Neuronal stem cell (in vitro differentiated cells): ENCODE data around the gene MAP3K4.

Source experiments
- DNase-seq: peaks from one replicate; pipeline ENCODE4 v3.0.0-alpha.2; 2013; ENCODE audit warnings: low spot score
- H2AFZ ChIP-seq: one replicate; pipeline ENCODE4 v1.6.1; 2013; ENCODE audit warnings: mild to moderate bottlenecking, low read length, inconsistent platforms
- H2AK5ac ChIP-seq: 2 replicates; pipeline ENCODE4 v1.6.1; 2013; ENCODE audit warnings: low read depth, mild to moderate bottlenecking, inconsistent platforms, low read length, moderate library complexity, mixed read lengths
- H2BK120ac ChIP-seq: 2 replicates; pipeline ENCODE4 v1.6.1; 2013; ENCODE audit warnings: low read depth, mild to moderate bottlenecking, inconsistent platforms, low read length, moderate library complexity, mixed read lengths
- H2BK12ac ChIP-seq: one replicate; pipeline ENCODE4 v1.6.1; 2013; ENCODE audit warnings: low read length, inconsistent platforms
- H2BK15ac ChIP-seq: 2 replicates; pipeline ENCODE4 v1.6.1; 2013; ENCODE audit warnings: mild to moderate bottlenecking, low read length, inconsistent platforms, mixed read lengths
- H2BK5ac ChIP-seq: one replicate; pipeline ENCODE4 v1.6.1; 2013; ENCODE audit warnings: inconsistent platforms, mild to moderate bottlenecking, low read length, moderate library complexity
- H3K14ac ChIP-seq: one replicate; pipeline ENCODE4 v1.6.1; 2013; ENCODE audit warnings: low read length, inconsistent platforms
- H3K18ac ChIP-seq: 2 replicates; pipeline ENCODE4 v1.6.1; 2013; ENCODE audit warnings: low read length, inconsistent platforms
- H3K23ac ChIP-seq: 2 replicates; pipeline ENCODE4 v1.6.1; 2013; ENCODE audit warnings: low read depth, mild to moderate bottlenecking, mixed read lengths, low read length, inconsistent platforms; ENCODE audit not compliant: poor library complexity
- H3K27ac ChIP-seq: replicated peaks from 3 replicates; pipeline ENCODE4 v1.5.1; 2013; ENCODE audit warnings: low read length, inconsistent platforms
- H3K27me3 ChIP-seq, 3 experiments: 2 replicates each; pipeline ENCODE4 v1.6.1; 2013; ENCODE audit warnings: low read length in 3 of 3, mild to moderate bottlenecking in 2 of 3, inconsistent platforms in 1 of 3, low read depth in 1 of 3, mixed read lengths in 1 of 3, moderate library complexity in 1 of 3; ENCODE audit not compliant: control insufficient read depth in 3 of 3, insufficient read depth in 3 of 3
- H3K36me3 ChIP-seq, 2 donors: replicated peaks in 1 of 2; 2 replicates each; pipeline ENCODE4 v1.6.1; 2013; ENCODE audit warnings: low read length in 2 of 2; ENCODE audit not compliant: control insufficient read depth in 2 of 2, insufficient read depth in 2 of 2
- H3K4ac ChIP-seq: 2 replicates; pipeline ENCODE4 v1.6.1; 2013; ENCODE audit warnings: inconsistent platforms, mild to moderate bottlenecking, low read length, moderate library complexity
- H3K4me1 ChIP-seq, 2 donors: 1 replicate in 1 of 2; 2 replicates in 1 of 2; pipeline ENCODE4 v1.6.1; 2013; ENCODE audit warnings: low read length in 2 of 2, low read depth in 1 of 2; ENCODE audit not compliant: control insufficient read depth in 2 of 2, insufficient read depth in 1 of 2
- H3K4me2 ChIP-seq: one replicate; pipeline ENCODE4 v1.6.1; 2013; ENCODE audit warnings: mild to moderate bottlenecking, low read length, inconsistent platforms; ENCODE audit not compliant: insufficient read depth, poor library complexity, severe bottlenecking
- H3K4me3 ChIP-seq, 2 donors: 2 replicates each; pipeline ENCODE4 v1.5.1; 2013; ENCODE audit warnings: low read length in 2 of 2, mild to moderate bottlenecking in 2 of 2, inconsistent platforms in 1 of 2, moderate library complexity in 1 of 2
- H3K79me1 ChIP-seq: one replicate; pipeline ENCODE4 v1.6.1; 2013; ENCODE audit warnings: low read depth, mild to moderate bottlenecking, inconsistent platforms, low read length, moderate library complexity
- H3K9ac ChIP-seq: one replicate; pipeline ENCODE4 v1.6.1; 2013; ENCODE audit warnings: mild to moderate bottlenecking, low read depth, low read length, inconsistent platforms; ENCODE audit not compliant: poor library complexity
- H3K9me3 ChIP-seq, 2 donors: replicated peaks in 1 of 2; 2 replicates each; pipeline versions ENCODE3 to v1.6.1; 2013; ENCODE audit warnings: low read length in 2 of 2, mild to moderate bottlenecking in 2 of 2, inconsistent platforms in 1 of 2, low read depth in 1 of 2, mixed read lengths in 1 of 2, moderate library complexity in 1 of 2; ENCODE audit not compliant: control insufficient read depth in 2 of 2, insufficient read depth in 1 of 2
- H4K8ac ChIP-seq: one replicate; pipeline ENCODE4 v1.6.1; 2013; ENCODE audit warnings: low read depth, mild to moderate bottlenecking, inconsistent platforms, low read length, moderate library complexity
- H4K91ac ChIP-seq: one replicate; pipeline ENCODE4 v1.6.1; 2013; ENCODE audit warnings: low read length, low read depth, mild to moderate bottlenecking, inconsistent platforms; ENCODE audit not compliant: poor library complexity
- whole genome bisulfite sequencing, 2 donors: extraction: QIAGEN DNeasy Blood & Tissue Kit; methylation state at CpG; one replicate each; pipeline ENCODE4 v1.1.7; 2013; ENCODE audit warnings: missing lambda C conversion rate in 2 of 2, mixed read lengths in 1 of 2; ENCODE audit not compliant: insufficient read length in 2 of 2, insufficient replicate concordance in 1 of 2; ENCODE audit errors: extremely low coverage in 2 of 2; 5-methylcytosine and 5-hydroxymethylcytosine counted together

The MAP3K4 gene

DNA sequence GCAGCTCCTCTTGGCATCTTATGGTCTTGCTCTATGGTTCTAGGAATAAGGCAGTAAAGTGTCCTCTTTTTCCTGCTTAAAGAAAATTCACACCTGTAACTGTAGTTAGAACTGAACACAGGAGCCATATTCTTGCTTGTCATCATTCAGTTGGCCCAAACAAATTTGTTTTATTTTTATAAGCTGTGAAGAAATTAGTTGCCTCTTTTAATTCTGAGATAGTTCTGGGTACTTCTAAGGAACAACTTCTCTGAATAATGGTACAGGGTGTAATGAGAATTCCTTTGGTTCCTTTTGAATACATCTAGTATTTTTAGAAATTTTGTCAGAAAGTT is 1.4 kb downstream of the MAP3K4 start:
- no peak overlapping the region for H2BK5ac ChIP-seq
- H2BK12ac ChIP-seq: no peak overlapping the region
- no peaks in the 10 kb centered on the region for H3K27me3 ChIP-seq
- H2AFZ ChIP-seq: no peak overlapping the region
- no peak overlapping the region for H3K23ac ChIP-seq
- H3K18ac ChIP-seq: no peak overlapping the region
- H2BK120ac ChIP-seq: no peak overlapping the region
- no peak overlapping the region for H3K4me2 ChIP-seq
- peaks cover 9% of the 10 kb centered on the region for H3K79me1 ChIP-seq
- H4K8ac ChIP-seq: no peak overlapping the region
- no peak overlapping the region for H3K9ac ChIP-seq
- H3K36me3 ChIP-seq: peaks cover 0 to 5% of the 10 kb centered on the region in 2 donors
- DNase-seq: no peak
- H3K9me3 ChIP-seq: peaks cover under 1 to 4% of the 10 kb centered on the region in 2 donors
- no peak overlapping the region for H3K14ac ChIP-seq
- H3K4ac ChIP-seq: no peak overlapping the region
- H3K27ac ChIP-seq: no peak overlapping the region
- peak overlapping the region in 1 of 2 donors; percentile 55 for H3K4me3 ChIP-seq
- H3K4me1 ChIP-seq: peaks cover 2 to 10% of the 10 kb centered on the region in 2 donors
- H4K91ac ChIP-seq: no peak overlapping the region
- H2BK15ac ChIP-seq: no peak overlapping the region
- no peak overlapping the region for H2AK5ac ChIP-seq

DNA sequence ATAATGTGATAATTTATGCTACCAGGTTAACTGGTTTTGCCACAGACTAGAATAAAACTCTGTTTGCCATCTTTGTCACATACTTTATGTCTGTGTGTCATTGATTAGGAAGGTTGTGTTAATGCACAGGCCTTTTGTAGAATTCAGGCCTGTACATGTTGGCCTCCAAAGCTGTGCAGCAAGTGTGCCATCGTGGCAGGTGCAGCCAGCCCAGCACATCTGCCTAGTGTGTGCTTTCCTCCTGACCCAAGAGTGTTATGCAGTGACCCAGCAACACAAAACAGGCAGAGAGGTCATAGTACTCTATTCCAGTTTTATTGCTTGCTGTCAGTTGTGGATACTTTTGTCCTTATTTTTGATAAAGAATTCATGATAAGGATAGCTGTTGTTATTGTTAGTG is 3.7 kb downstream of the MAP3K4 start:
- no peak overlapping the region for H2BK5ac ChIP-seq
- H3K4me3 ChIP-seq: no peak overlapping the region
- peaks cover 2 to 4% of the 10 kb centered on the region in 2 donors for H3K4me1 ChIP-seq
- H3K9me3 ChIP-seq: peaks cover 2 to 3% of the 10 kb centered on the region in 2 donors
- H3K27ac ChIP-seq: no peak overlapping the region
- no peak overlapping the region for H4K91ac ChIP-seq
- no peak overlapping the region for H3K14ac ChIP-seq
- H2BK120ac ChIP-seq: no peak overlapping the region
- no peak overlapping the region for H3K23ac ChIP-seq
- no peak overlapping the region for H4K8ac ChIP-seq
- H2BK15ac ChIP-seq: no peak overlapping the region
- H3K4me2 ChIP-seq: no peak overlapping the region
- peaks cover 0 to 7% of the 10 kb centered on the region in 2 donors for H3K36me3 ChIP-seq
- H3K18ac ChIP-seq: no peak overlapping the region
- no peak overlapping the region for H3K4ac ChIP-seq
- no CpG with 5 or more reads among the region's 1 CpG for WGBS, 2 donors
- H2AFZ ChIP-seq: no peak overlapping the region
- no peak overlapping the region for H2BK12ac ChIP-seq
- DNase-seq: no peak
- peaks cover 12% of the 10 kb centered on the region for H3K79me1 ChIP-seq
- no peaks in the 10 kb centered on the region for H3K27me3 ChIP-seq
- H2AK5ac ChIP-seq: no peak overlapping the region
- no peak overlapping the region for H3K9ac ChIP-seq

DNA sequence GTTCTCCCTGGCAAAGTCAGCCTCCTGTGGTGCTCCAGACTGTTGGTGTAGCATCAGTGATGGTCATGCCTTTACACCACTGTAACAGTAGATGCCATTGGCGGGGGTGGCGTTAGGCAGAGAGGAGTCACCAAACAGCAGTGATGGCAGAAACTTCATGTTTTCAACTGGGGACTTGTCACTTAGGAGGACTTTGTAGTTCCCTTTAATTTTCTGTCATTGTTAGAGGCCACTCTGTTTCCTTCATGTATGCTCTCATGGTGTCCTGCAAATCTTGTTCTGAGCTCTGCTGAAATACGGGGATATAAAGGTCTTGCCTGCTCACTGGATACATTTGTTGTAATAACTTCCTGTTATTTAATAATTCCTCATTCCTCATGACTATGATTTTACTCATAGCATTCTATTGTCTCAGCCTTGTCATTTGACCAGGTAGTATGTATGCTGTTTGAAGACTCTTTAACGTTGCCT is 4.6 kb downstream of the MAP3K4 start:
- peaks cover 2 to 3% of the 10 kb centered on the region in 2 donors for H3K9me3 ChIP-seq
- H2AFZ ChIP-seq: no peak overlapping the region

DNA sequence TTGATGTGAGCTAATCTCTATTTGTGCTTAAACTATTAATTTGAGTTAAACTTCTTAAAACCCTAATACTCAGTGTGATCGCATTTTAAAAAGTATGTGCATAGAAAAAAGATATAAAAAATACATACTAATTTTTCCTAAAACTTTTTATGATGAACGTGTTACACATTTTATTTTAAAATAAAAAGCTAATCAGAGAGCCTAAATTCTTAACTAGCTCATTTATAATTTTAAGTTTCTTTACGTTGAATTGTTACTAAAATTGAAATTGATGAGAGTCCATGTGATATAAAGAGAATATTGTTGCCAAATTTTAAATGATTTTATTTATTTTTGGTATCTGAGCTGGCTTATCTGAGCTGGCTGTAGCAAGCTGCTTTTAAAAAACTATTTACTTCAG is 6.6 kb downstream of the MAP3K4 start:
- DNase-seq: no peak
- Histone ChIP-seq H3K4ac (no peak overlapping the region), H2AK5ac (no peak overlapping the region), H3K4me1 (peaks cover 2 to 4% of the 10 kb centered on the region in 2 donors), H3K79me1 (peaks cover 9% of the 10 kb centered on the region), H3K36me3 (peaks cover 0 to 12% of the 10 kb centered on the region in 2 donors), H2BK15ac (no peak overlapping the region), H3K9ac (no peak overlapping the region), H2BK120ac (no peak overlapping the region), H4K8ac (no peak overlapping the region), H3K9me3 (peaks cover 2 to 3% of the 10 kb centered on the region in 2 donors), H4K91ac (no peak overlapping the region), H3K14ac (no peak overlapping the region), H3K4me2 (no peak overlapping the region), H3K23ac (no peak overlapping the region), H3K27me3 (no peaks in the 10 kb centered on the region), H3K18ac (no peak overlapping the region), H2BK5ac (no peak overlapping the region), H2BK12ac (no peak overlapping the region), H2AFZ (no peak overlapping the region), H3K27ac (no peak overlapping the region), H3K4me3 (no peak overlapping the region)
- WGBS, 2 donors: no CpG with 5 or more reads among the region's 3 CpGs

More for the DNA sequence above, 4.6 kb downstream of the MAP3K4 start:
- Histone ChIP-seq H3K14ac (no peak overlapping the region), H3K4me3 (no peak overlapping the region), H2BK15ac (no peak overlapping the region), H3K4me2 (no peak overlapping the region), H2BK120ac (no peak overlapping the region), H3K9ac (no peak overlapping the region), H2AK5ac (no peak overlapping the region), H3K18ac (no peak overlapping the region), H2BK12ac (no peak overlapping the region), H3K79me1 (peaks cover 12% of the 10 kb centered on the region), H3K4ac (no peak overlapping the region), H3K4me1 (peaks cover 2 to 4% of the 10 kb centered on the region in 2 donors), H3K27ac (no peak overlapping the region), H3K27me3 (no peaks in the 10 kb centered on the region), H3K36me3 (peaks cover 0 to 12% of the 10 kb centered on the region in 2 donors), H4K91ac (no peak overlapping the region), H4K8ac (no peak overlapping the region), H2BK5ac (no peak overlapping the region), H3K23ac (no peak overlapping the region)
- no peak for DNase-seq
- whole genome bisulfite sequencing, 2 donors: no CpG with 5 or more reads among the region's 4 CpGs
